ENCODE measurements around the gene CANT1. TPM values are rescaled to one million over a fixed set of nuclear protein-coding genes. Genes with fewer than 3 reads are reported as not detected.

CANT1 gene
- total RNA-seq, 2 experiments from 2014 or later, result 28.3 to 30.0 TPM

DNA sequence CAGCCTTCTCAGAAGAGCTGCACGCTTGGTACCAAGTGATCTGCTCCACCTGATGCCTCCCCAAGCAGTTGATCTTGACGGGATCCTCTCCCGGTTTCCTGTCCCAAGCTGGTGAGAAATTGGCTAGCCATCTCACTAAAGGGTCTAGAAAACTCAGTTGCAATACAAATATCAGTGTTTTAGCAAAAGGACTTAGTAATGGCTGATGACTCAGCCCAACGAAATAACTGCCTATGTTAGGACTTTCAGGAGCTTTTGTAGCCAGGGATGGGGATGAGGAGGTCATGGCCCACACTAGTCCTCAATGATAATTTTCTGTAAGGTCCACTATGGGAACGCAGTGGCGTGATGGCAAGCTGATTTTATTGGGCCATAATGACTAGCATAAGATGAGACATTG, 41.7 kb upstream of the CANT1 start:
- CTCF ChIA-PET, result no interaction called here
- TF ChIP-seq CTCF (IDR thresholded peaks at IDR 0.05), result no peak
- intact Hi-C loops (cut with DNase I, micrococcal nuclease), result no loop called here

GRCh38 chr17:79050551-79050950, 41.0 kb upstream of the CANT1 start:
- H3K27ac ChIP-seq (ENCODE audit: low read depth in 1 of 2, low read length in 2 of 2), result no peak overlapping the region
- CTCF ChIA-PET, result no interaction called here
- H3K4me1 ChIP-seq (ENCODE audit: insufficient read depth, low read length), result peaks cover 6% of the 10 kb centered on the region
- ATAC-seq (ENCODE audit: poor library complexity) (no peak), DNase-seq (no peak)
- H3K4me1 Mint-ChIP-seq (ENCODE audit: low read depth), result no peaks in the 10 kb centered on the region
- intact Hi-C loops (cut with DNase I, micrococcal nuclease), result no loop called here
- no peaks in the 10 kb centered on the region for H3K36me3 ChIP-seq (ENCODE audit: insufficient read depth, low read length)
- no peak overlapping the region for H3K27ac Mint-ChIP-seq
- H3K27me3 Mint-ChIP-seq, result peaks cover 16% of the 10 kb centered on the region
- H3K27me3 ChIP-seq (ENCODE audit: control insufficient read depth in 1 of 2, insufficient read depth in 2 of 2, low read length in 2 of 2), result no peaks in the 10 kb centered on the region
- peaks cover 0 to 4% of the 10 kb centered on the region in 2 experiments for H3K9me3 ChIP-seq (ENCODE audit: control insufficient read depth in 1 of 2, insufficient read depth in 1 of 2, low read length in 2 of 2)
- POLR2A ChIA-PET, result no interaction called here
- no peaks in the 10 kb centered on the region for H3K36me3 Mint-ChIP-seq (ENCODE audit: low read depth)
- no peak for TF ChIP-seq CTCF (IDR thresholded peaks at IDR 0.05)
- peaks cover 5% of the 10 kb centered on the region for H3K9me3 Mint-ChIP-seq
- no peak overlapping the region for H3K4me3 ChIP-seq (ENCODE audit: low read length)
- H3K4me3 Mint-ChIP-seq, result no peak overlapping the region

More for the DNA sequence above, 41.7 kb upstream of the CANT1 start:
- peaks cover 10% of the 10 kb centered on the region for H3K27me3 Mint-ChIP-seq
- no peak for ATAC-seq (ENCODE audit: poor library complexity)
- H3K4me3 ChIP-seq (ENCODE audit: low read length), result no peak overlapping the region
- no peak overlapping the region for H3K4me3 Mint-ChIP-seq
- H3K4me1 Mint-ChIP-seq (ENCODE audit: low read depth), result no peaks in the 10 kb centered on the region
- POLR2A ChIA-PET, result no interaction called here
- H3K27me3 ChIP-seq (ENCODE audit: control insufficient read depth in 1 of 2, insufficient read depth in 2 of 2, low read length in 2 of 2), result no peaks in the 10 kb centered on the region
- DNase-seq, result no peak
- no peaks in the 10 kb centered on the region for H3K36me3 Mint-ChIP-seq (ENCODE audit: low read depth)
- no peak overlapping the region for H3K27ac Mint-ChIP-seq
- H3K9me3 Mint-ChIP-seq, result peaks cover 5% of the 10 kb centered on the region
- H3K9me3 ChIP-seq (ENCODE audit: control insufficient read depth in 1 of 2, insufficient read depth in 1 of 2, low read length in 2 of 2), result peaks cover 0 to 4% of the 10 kb centered on the region in 2 experiments
- no peaks in the 10 kb centered on the region for H3K36me3 ChIP-seq (ENCODE audit: insufficient read depth, low read length)
- H3K27ac ChIP-seq (ENCODE audit: low read depth in 1 of 2, low read length in 2 of 2), result no peak overlapping the region
- H3K4me1 ChIP-seq (ENCODE audit: insufficient read depth, low read length), result no peaks in the 10 kb centered on the region

DNA sequence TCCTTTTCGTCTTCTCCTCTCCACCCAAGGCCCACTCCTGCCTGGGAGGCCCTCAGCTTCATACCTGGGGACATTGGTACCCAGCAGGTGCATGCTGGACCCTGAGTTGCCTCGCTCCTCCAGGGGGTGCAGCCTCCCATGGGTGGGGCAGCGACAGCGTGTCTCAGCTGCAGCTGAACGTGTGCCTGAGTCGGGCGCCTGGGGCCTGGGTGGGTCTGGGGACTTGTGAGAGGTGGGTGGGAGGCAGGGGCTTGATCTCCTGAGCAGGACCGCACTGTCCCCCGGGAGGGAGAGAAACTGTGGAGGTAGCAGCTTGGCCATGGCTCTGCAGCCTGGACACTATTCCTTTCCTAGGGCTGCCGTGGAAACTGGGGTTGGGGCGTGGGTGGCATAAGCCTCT, 40.3 kb upstream of the CANT1 start:
- Mint-ChIP-seq H3K27ac (no peak overlapping the region), H3K4me1 (ENCODE audit: low read depth) (no peaks in the 10 kb centered on the region), H3K9me3 (peaks cover 5% of the 10 kb centered on the region), H3K27me3 (peaks cover 18% of the 10 kb centered on the region), H3K36me3 (ENCODE audit: low read depth) (no peaks in the 10 kb centered on the region), H3K4me3 (no peak overlapping the region)
- TF ChIP-seq CTCF (IDR thresholded peaks at IDR 0.05), result no peak
- ChIA-PET POLR2A (interaction anchor here (0.5 kb wide), 1 partner anchor 9 kb away, joined by 3 read pairs; no protein-coding TSS in a partner anchor), CTCF (no interaction called here)
- ATAC-seq (ENCODE audit: poor library complexity) (no peak), DNase-seq (no peak)
- H3K4me3 ChIP-seq (ENCODE audit: low read length), result no peak overlapping the region
- peaks cover 0 to 4% of the 10 kb centered on the region in 2 experiments for H3K9me3 ChIP-seq (ENCODE audit: control insufficient read depth in 1 of 2, insufficient read depth in 1 of 2, low read length in 2 of 2)
- H3K36me3 ChIP-seq (ENCODE audit: insufficient read depth, low read length), result no peaks in the 10 kb centered on the region
- peaks cover 0 to 6% of the 10 kb centered on the region in 2 experiments for H3K27me3 ChIP-seq (ENCODE audit: control insufficient read depth in 1 of 2, insufficient read depth in 2 of 2, low read length in 2 of 2)
- no peak overlapping the region for H3K27ac ChIP-seq (ENCODE audit: low read depth in 1 of 2, low read length in 2 of 2)
- H3K4me1 ChIP-seq (ENCODE audit: insufficient read depth, low read length), result peaks cover 6% of the 10 kb centered on the region
- intact Hi-C loops (cut with DNase I, micrococcal nuclease), result no loop called here
